MM.1S (cell line): ENCODE measurements around the gene PROX1.

Experiments
- EZH2 ChIP-seq: fragments of 300-600 bp; sonication (generic); optimal IDR thresholded peaks from 2 replicates; pipeline ENCODE3; 2017; ENCODE audit warnings: low read depth, mild to moderate bottlenecking, antibody characterized with exemption, low read length, mixed read lengths
- EZH2phosphoT487 ChIP-seq: fragments of 300-600 bp; sonication (generic); IDR thresholded peaks from 2 replicates; pipeline ENCODE4 v1.6.1; 2018; ENCODE audit warnings: antibody characterized with exemption, low read length
- TF ChIP-seq, protein P1 (sequence below): fragments of 300-600 bp; sonication (generic); IDR thresholded peaks from 2 replicates; pipeline ENCODE4 v1.5.1; 2016; ENCODE audit warnings: antibody characterized with exemption, low read length, mixed read lengths

DNA sequence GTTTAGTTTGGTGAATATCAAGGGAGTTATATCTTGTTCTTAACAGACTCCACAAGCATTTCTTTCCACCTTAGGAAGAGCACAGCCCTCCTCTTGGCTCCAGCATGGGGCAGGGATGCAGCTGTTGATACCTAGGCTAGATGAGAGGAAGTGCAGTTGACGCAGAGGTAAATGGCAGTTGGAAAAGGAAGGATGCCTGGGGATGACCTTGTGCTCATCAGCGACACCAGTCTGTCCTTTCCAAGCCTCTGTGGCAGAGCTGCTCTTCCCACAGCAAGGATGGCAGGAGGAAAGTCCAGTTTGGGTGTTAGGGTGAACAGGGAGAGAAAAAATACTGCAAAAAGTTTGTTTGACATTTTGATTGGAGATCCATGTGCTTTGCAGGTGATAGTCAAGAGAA is 6.2 kb downstream of the PROX1 start:
- TF ChIP-seq, protein P1, sequence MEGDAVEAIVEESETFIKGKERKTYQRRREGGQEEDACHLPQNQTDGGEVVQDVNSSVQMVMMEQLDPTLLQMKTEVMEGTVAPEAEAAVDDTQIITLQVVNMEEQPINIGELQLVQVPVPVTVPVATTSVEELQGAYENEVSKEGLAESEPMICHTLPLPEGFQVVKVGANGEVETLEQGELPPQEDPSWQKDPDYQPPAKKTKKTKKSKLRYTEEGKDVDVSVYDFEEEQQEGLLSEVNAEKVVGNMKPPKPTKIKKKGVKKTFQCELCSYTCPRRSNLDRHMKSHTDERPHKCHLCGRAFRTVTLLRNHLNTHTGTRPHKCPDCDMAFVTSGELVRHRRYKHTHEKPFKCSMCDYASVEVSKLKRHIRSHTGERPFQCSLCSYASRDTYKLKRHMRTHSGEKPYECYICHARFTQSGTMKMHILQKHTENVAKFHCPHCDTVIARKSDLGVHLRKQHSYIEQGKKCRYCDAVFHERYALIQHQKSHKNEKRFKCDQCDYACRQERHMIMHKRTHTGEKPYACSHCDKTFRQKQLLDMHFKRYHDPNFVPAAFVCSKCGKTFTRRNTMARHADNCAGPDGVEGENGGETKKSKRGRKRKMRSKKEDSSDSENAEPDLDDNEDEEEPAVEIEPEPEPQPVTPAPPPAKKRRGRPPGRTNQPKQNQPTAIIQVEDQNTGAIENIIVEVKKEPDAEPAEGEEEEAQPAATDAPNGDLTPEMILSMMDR, result no peak
- TF ChIP-seq EZH2 (no peak), EZH2phosphoT487 (no peak)
